LHCN-M2 (cell line): ENCODE results near the gene GPRIN1. TPM values are rescaled to one million over a fixed set of nuclear protein-coding genes. Genes with fewer than 3 reads are reported as not detected.
A peak's percentile ranks its signal among the peaks of the same experiment; 100 is the strongest.
"Not testable (repeated sequence)": the region's sequence is repeated elsewhere in the genome, so short reads cannot be mapped to it uniquely, and the experiment has no call there.

Experiments used
- DNase-seq: peaks from one replicate; pipeline ENCODE4 v3.0.0-alpha.2; 2012; ENCODE audit warnings: low read depth
- total RNA-seq: library from RNA; depleted of rRNA; stranded (reverse); fragments of >200 nt; gene quantifications from 2 replicates; pipeline ENCODE4 v1.2.3, GENCODE V29; 2014

The GPRIN1 gene
- total RNA-seq, 1 experiment from 2014 or later, result 11.7 TPM

DNA sequence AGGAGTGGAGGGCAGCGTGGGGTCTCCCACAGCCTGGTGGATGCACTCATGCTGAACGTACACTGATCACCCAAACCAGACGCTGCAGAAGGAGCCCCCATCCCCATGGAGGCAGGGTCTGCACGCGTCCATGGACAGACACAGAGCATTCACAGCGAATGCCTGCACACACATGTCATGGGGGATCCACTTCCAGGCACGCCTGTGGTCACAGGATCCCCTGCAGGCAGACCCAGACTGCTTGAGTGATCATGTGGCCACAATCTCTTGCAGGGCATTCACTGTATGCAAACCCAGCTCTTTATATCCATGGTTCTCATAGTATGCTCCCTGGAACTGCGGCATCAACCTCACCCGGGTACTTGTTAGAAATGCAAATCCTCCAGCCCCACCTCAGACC lies 15.0 kb upstream of the GPRIN1 start:
- DNase-seq, result no peak

DNA sequence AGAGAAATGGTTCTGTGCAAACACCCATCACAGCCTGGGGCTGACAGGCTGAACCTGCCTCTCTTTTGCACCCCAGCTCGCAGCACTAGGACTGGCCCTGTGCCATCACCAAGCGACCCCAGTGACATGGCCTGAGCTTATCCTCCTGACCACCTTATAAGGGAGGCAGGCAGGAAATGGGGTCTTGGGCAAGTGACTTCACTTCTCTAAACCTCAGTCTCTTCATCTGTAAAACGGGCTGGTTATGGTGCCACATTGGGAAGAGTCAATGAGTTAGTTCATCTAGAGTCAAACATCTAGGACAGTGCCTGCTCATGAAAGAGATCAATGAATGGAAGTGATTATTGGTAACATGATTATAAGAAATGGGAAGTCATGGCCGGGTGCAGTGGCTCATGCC lies 14.2 kb upstream of the GPRIN1 start:
- no peak for DNase-seq

DNA sequence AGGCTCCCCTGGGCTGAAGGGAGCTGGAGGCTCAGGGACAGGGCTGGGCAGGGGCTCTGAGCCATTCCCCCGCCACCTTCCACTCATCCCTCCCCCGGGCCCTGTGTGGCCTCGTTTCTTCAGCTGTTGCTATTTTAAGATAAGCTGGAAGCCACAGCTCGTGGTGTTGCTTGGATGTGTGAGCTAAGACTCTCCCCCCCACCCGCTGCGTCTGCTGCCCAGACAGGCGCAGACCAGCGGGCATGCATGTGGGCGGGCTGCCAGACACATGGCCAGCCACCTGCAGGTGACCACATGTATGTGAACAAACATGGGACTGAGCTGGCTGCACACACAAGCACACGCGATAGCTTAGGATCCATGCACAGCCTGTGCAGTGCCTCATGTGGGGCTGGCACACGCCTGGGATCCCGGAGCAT lies 11.7 kb upstream of the GPRIN1 start:
- DNase-seq, result peak; percentile 75

DNA sequence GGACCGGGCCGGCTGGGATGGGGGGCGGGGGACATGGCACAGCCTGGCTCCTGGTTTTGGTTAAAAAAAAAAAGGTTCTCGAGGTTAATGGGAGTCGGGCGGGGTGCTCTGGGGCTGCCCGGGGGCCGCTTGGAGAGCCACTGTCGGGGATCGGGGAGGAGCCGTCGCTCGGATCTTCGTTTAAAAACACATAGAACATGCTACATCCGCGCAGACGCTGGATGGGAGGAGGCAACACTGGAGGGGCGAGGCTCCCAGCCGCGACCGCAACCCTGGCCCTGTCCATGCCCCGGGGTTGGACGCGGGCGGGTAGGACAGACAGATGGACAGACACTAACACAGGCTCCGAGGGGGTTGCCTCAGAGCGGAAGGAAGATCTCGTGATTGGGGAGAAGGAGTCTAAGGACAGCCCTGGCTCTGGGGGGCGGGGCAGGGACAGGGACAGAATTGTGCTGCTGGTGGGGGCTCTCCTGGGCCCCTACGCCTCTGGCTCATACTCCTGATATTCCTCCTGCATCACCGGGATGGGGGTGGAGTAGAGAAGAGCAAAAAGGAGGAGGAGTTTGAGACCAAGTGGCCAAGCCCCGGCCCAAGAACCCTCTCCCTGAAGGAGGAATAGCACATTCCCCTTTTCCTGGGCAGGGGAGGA lies 10.5 kb upstream of the GPRIN1 start:
- peak; percentile 72 for DNase-seq

DNA sequence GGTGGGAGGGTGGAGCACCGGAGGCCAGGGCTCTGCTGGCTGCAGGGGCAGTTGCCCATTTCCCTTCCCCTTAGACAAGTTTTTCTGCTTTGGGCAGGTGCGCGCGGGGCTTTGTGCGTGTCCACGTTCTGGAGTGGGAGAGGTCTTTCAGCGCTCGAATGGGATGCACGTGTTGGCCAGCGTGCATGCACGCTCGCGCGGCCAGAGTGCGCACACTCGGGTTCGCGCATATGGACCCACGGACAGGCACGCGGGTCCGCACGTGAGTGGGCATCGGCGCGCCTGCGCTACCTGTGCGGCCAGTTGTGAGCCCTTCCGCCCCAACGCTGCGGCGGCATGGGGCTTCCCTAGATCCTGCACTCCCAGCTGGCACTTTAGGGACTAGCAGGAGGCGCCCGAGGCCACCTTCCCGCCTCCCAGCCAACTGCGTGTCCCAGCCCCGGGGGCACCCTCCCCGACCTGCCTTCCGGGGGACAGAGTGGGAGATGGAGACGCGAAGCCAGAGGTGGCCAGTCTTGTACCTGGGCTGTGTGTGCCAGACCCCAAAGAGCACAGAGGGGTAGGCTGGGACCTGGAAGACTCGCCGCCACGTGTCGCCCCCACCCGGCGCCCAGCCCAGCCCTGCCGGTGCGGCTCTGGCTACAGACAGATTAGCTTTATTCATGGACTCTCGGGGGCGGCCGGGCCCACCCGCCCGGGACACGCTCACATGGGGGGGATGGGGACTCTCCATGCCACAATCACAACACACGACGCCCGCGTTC lies 9.8 kb upstream of the GPRIN1 start:
- DNase-seq, result no peak

DNA sequence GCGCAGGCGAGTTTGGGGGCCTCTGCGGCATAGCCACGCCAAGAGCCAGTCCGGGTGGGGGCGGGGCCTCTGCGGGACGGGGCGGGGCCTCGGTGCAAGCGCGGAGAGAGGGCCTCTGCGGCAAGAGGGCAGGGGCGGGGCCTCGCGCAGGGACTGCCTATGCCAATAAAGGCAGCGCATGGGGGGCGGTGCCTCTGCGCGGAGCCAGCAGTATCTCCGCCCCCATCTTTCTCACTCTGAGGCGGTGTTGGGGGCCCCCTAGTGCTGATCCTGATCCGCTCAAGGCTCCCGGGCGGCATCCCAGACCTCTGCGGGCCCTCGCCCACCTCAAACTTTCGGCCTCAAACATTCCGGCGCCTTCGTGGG lies 9.2 kb upstream of the GPRIN1 start:
- peak; percentile 46 for DNase-seq

DNA sequence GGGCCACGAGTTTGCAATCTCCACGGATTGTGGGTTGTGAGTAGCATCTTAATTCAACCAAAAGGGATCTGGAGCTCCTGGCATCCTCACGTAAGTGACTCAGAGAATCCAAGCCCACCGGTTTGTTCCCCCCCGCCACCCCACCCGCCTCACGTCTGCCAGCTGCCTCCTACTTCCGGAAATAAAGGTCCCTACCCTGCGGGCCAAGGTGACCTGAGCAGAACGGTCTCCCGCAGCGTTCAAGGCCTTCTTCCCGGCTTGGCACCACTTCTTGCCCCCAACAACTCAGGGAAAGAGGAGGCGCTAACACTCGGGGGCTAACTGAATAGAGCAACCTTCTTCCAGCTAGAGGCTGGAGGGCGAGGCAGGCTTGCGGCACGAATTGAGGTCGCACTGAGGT lies 8.8 kb upstream of the GPRIN1 start:
- no peak for DNase-seq

DNA sequence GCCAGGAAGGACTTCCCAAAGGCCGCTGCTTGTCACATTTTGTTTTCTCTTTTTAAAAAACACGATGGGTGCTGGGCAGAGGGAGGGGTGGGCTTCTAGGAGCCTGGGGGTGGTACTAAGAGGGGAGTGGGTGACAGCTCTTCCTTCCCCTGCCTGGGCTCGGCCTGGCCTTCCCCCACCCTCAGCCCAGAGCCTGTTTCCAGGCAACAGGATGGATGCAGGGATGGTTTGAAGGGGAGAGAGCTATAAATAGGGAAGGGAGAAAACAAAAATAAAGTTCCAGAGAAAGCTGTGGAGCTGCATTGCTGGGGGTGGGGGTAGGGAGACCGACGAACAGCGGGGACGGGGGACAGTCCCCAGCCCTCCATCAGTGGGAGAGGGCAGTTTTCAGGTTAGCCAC lies 6.6 kb upstream of the GPRIN1 start:
- no peak for DNase-seq

DNA sequence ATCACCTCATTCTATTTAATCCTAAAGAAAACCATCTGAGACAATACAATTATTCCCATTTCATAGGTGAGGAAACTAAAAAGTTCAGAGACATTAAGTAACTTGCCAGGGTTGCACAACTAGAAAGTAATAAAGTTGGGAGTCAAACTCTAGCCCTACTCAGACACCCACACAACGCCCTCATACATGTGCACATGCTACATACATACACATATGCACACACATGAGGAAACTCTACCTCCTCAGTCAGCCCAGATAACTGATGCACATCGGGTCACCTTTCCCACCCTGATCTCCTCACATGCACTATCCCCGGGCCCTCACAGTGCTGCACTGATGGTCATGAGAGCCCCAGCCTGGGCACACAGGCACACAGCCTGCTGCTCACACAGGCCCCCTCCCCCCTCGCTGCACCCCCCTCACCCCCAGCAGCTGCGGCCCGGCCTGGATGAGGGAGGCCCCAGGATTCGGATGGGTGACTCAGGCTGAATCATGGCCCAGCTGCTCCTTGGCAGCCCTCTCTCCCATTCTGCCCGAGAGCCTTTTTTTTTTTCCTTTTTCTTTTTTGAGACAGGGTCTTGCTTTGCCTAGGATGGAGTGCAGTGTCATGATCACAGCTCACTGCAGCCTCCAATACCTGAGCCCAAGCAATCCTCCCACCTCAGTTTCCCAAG lies 5.0 kb upstream of the GPRIN1 start:
- peak; percentile 87 for DNase-seq

DNA sequence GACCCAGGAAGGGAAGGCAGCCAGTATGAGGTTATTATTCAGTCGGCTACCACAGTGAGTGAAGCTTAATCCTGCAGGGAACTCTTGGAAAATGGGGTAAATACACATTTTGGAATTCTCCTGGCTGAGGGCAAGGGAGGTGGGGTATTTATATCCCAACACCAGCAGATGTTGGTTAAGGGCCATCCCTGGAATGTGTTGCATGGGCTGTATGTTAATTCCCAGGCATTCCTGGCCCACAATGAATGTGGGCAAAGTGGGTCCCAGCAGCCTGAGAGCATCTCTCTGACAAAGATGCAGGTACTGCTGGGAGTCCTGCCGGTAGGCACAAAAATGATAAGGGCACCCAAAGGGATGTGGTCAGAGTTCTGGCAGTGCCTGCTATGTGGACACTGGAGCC lies 2.9 kb upstream of the GPRIN1 start:
- no peak for DNase-seq

DNA sequence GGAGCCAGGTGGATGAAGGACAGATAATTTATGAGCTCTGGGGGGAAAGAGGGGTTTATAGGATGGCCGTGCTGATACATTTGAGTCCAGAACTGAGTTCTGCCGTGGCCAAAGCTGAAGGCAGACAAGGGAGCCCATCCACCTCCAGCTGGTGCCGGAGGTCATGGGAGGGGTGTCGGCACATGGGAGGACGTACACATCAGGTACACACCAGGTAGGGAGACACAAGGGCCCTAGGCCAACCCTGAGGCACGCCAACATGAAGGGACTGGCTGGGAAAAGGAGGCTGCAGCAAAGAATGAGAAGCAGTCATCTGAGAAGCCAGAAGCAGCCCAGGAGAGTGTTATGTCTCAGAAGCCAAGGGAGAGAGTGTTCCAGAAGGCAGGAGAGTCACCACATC lies 2.1 kb upstream of the GPRIN1 start:
- DNase-seq, result no peak

DNA sequence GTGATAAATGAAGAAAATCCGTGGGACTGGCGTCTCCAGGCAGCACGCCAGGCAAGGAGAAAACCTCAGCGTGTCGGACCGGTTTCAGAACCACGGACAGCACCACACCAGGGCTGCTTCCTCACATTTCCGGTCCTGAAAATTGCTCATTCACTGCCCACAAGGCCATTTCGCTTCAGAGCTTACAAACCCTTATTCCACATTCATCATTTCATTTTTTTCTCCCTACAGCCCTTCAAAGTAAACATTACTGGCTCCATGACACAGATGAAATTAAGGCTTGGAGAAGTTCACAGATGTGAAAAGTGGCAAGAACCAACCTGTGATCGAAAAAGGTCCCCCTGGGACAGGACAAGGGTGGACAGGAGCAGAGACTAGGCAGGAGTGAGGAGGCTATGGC lies 1.5 kb upstream of the GPRIN1 start:
- peak; percentile 80 for DNase-seq

DNA sequence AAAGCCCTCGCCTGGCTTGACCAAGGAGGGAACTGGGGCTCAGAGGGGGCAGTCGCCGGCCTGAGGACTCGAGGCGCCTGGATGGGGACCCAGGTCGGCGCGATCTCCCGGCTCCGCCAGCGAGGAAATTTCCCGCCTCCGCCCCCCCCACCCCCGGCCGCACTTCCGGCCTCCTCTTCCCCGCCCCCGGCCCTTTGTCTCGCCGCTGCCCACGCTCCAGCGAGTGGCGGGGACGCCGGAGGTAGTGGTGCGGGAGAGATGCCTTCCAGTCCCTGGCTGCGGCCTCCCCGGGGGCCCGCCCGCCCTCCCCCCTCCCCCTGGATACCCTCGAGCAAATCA lies 448 bp upstream of the GPRIN1 start:
- DNase-seq, result no peak

DNA sequence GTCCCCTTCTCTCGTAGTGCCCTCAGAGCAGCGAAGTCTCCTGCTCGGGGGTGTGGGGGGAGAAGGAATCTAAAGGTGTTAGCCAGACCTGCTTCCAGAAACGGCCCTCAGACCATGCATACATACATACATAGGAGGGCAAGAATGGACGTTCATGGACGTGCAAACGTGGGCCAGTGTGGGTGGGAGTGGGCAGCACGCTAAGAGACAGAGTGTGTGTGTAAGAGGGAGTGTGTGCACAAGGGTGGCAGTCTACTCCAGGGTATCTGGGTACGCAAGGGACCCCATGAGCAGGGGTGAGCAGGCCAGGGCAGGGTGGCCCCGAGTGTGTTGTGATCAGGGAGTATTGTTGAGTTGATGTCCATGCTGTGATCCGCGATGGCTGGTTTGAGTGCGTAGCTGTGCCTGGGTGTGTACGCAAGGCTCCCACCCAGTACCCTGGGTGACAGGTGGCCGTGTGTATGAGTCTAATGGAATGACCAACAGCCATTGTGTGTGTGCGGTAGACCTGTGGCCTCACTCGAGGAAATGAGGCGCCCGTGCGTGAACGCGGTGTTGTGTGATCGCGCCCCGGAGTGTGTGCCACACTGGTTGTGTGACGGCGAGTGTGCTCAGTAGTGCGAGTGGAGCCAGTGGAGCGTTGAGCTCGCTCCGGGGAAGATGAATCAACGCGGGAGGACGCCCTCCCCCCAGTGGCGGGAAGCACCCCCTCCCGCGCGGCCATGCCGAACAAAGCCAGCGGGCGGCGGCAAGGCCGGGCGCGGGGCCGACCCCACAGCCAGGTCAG lies 826 bp downstream of the GPRIN1 start:
- DNase-seq, result no peak

DNA sequence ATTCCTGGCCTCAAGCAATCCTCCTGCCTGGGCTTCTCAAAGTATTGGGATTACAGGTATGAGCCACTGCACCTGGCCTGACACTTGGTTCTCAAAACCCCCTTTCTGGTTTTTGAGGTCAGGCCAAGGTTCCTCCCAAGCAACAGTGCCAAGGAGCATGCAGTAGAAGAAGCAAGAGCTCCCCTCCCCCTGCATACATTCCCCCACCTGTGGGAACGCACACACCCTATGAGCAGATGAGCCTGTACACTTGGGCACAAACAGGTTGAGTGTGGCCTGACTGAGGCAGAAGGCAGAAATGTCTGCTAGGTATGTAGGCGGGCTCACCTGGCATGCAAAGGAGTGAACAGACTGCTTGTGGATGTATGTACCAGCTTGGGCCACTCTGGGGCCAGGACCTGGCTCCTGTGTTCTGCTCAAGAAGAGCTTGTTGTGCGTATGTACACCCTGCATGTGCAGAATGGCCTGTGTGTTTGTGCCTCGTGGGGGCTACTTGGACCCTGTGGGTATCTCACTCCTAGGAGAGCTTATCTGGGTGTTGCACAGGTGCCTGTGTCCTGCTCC lies 1.7 kb downstream of the GPRIN1 start:
- DNase-seq, result no peak

DNA sequence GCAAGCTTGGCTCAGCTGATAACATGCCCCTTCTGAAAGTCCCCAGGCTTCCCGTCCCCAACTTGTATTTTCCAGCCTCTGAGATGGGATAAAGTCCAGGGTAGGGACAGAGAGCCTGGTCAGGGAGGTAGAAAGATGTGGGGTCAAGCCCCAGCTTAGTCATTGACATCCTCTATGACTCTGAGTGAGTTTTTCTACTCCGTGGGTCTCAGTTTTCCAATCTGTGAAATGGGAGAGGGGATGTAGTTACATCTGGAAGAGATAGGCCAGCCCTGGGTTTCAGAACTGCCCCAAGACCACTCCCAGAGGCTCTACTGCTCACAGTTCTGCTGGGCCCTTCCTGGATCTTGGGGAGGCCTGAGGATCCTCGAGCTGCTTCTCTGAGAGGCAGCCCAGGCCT lies 3.1 kb downstream of the GPRIN1 start:
- no peak for DNase-seq

DNA sequence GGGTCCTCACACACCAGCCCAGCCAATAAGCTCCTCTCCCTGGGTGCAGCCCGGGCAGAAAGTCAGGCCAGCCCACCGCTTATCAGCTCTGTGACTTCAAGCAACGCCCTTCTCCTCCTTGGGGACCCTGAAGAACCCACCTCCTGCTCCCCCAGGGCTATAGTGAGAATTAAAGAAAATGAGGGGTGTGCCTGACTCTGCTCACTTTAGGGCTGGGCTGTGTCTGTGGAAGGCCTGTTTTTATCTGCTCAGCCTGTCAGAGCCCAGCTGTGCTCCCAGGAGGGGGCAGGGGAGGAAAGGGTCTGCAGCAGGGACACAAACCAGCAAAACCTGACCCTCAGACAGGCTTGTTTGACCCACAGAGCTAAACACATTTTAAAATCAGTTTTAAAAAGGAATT lies 3.9 kb downstream of the GPRIN1 start:
- no peak for DNase-seq

DNA sequence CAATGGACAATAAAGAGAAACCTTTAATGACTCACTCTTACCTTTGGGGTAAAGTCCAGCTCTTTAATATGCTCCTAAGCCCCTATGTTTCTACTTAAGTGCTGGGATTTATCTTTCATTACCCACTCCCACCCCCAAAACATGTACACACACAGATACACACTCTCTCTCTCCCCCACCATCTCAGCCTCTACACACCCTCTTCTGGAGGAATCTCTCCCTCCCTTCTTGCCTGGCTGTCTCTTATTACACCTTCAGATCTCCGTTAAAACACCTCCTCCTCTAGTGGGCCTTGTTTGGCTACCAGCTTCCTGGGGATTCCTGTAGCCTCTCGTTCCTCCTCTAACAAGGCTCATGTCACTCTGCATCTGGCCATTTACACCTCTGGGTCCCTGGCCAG lies 6.9 kb downstream of the GPRIN1 start:
- DNase-seq, result no peak

DNA sequence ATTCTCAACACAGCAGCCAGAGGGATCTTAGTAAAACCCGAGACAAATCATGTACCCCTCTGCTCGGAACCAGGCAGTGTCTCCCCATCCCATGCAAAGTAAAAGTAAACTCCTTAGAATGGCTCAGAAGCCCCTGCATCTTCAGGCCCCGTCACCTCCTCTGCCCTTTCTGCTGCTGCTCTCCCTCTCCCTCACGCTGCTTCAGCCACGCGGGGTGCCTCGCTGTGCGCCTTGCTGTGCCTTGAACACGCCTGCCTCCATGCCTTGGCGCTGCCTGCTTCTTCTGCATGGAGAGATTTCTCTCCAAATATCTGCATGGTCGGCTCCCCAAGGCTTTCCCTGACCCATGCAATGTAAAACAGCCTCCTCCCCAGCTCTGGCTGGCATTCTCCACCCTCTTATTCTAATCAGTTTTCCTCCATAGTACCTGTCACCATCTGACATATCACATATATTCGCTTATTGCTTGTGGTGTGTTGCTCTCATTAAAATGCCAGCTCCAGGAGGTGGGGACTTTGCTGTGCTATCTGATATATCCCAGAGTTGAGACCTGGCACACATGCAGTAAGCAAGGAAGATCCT lies 8.0 kb downstream of the GPRIN1 start:
- no peak for DNase-seq

DNA sequence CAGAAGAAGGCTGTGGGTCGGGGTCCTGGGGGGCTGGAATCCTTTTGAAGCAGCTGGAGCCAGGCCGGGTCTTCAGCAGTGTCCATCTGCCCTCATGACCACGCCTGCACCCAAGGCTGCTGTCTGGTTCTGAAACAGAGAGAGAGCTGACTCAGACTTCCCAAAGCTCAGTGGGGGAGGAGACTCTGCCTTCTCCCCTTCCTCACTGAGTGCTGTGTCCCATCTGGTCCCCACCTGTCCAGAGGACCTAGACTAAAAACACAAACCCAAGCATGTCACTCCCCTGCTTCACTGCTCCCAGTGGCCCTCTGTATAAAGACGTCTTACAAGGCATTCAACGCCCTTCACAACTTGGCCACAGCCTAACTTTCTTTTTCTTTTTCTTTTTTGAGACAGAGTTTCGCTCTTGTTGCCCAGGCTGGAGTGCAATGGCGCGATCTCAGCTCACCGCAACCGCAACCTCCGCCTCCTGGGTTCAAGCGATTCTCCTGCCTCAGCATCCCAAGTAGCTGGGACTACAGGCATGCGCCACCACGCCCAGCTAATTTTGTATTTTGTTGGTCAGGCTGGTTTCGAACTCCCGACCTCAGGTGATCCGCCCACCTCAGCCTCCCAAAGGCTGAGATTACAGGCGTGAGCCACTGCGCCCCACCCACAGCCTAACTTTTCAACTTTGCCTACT lies 10.1 kb downstream of the GPRIN1 start:
- DNase-seq, result not testable (repeated sequence)
